ENCODE data around the gene NECAB3. TPM values are rescaled to one million over a fixed set of nuclear protein-coding genes. Genes with fewer than 3 reads are reported as not detected.

Gene NECAB3
- total and polyA plus RNA-seq, 2 of the 13 experiments (the other 11 are each of a cell fraction or from before 2014, with no cell fraction given): 61.5 to 65.5 TPM

DNA sequence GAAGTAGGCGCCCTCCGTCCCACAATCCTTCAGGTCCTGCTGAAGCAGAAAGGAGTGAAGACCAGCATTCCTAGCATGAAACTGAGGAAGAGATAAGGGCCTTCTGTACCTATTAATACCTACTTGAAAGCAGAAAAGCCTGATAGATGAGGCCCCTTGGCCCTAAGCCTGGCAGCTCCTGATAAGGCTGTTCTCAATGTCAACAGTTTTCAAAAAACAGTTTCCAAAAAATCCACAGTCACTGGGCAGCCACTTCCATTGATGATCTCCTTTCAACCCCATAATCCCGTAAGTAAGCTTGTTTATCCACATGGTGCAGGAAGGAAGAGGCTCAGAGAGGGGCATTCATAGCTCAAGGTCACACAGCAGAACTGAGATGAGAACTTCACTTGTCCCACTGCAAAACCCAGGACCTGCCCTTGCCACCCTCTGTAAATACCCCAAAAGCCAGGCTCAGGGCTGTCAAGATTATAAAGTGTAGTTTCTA is 14.8 kb upstream of the NECAB3 start (continued):
- no peak for TF ChIP-seq ZSCAN21 (CRISPR knock-in tag; IDR thresholded peaks at IDR 0.05; ENCODE audit: borderline replicate concordance)
- TF ChIP-seq ZNF484 (CRISPR knock-in tag; IDR thresholded peaks at IDR 0.05; ENCODE audit: borderline replicate concordance, low read depth): no peak
- TF ChIP-seq ZNF616 (CRISPR knock-in tag; IDR thresholded peaks at IDR 0.05; ENCODE audit: low read depth): no peak
- TF ChIP-seq ZNF546 (CRISPR knock-in tag; conservative IDR thresholded peaks at IDR 0.05): no peak
- TF ChIP-seq ZNF431 (CRISPR knock-in tag; IDR thresholded peaks at IDR 0.05; ENCODE audit: borderline replicate concordance, low read depth): no peak
- TF ChIP-seq ZBTB3 (CRISPR knock-in tag; IDR thresholded peaks at IDR 0.05; ENCODE audit: borderline replicate concordance, low read depth): no peak
- no peak for TF ChIP-seq CEBPZ (IDR thresholded peaks at IDR 0.05; ENCODE audit: low read length)
- no peak for TF ChIP-seq SMYD3 (CRISPR knock-in tag; IDR thresholded peaks at IDR 0.05)
- TF ChIP-seq ZNF564 (CRISPR knock-in tag; IDR thresholded peaks at IDR 0.05): peak; percentile 62
- no peak for TF ChIP-seq GZF1 (CRISPR knock-in tag; IDR thresholded peaks at IDR 0.05)
- TF ChIP-seq PTBP1 (IDR thresholded peaks at IDR 0.05; ENCODE audit: low read depth, low read length, poor library complexity, severe bottlenecking): no peak
- TF ChIP-seq TCF7 (IDR thresholded peaks at IDR 0.05; ENCODE audit: low read depth): peak; percentile 89
- TF ChIP-seq ZBTB7A (CRISPR knock-in tag; IDR thresholded peaks at IDR 0.05): no peak; the same call in 1 of the 2 replicates
- no peak for TF ChIP-seq TAF1 (CRISPR knock-in tag; IDR thresholded peaks at IDR 0.05)
- no peak for TF ChIP-seq EZH2 (conservative IDR thresholded peaks at IDR 0.05; ENCODE audit: low read depth, low read length)
- TF ChIP-seq SMC3 (IDR thresholded peaks at IDR 0.05; ENCODE audit: low read length): no peak
- TF ChIP-seq ZNF646 (CRISPR knock-in tag; IDR thresholded peaks at IDR 0.05): no peak
- TF ChIP-seq SRF (IDR thresholded peaks at IDR 0.05; ENCODE audit: low read depth, low read length): no peak
- no peak for TF ChIP-seq RFX5 (IDR thresholded peaks at IDR 0.05; ENCODE audit: low read depth, low read length)
- TF ChIP-seq BRF2 (CRISPR knock-in tag; IDR thresholded peaks at IDR 0.05): 0 out of 2 replicates have a peak, but pooled peaks have one; percentile 41
- TF ChIP-seq ZSCAN20 (CRISPR knock-in tag; IDR thresholded peaks at IDR 0.05; ENCODE audit: borderline replicate concordance): no peak
